Muscle layer of colon (tissue), 2 donors: Measurements from ENCODE around the gene ASPRV1.

ENCODE experiments used
- H3K27ac ChIP-seq: one replicate; pipeline ENCODE4 v1.7.0; 2013; ENCODE audit warnings: low read depth, mild to moderate bottlenecking, low read length, moderate library complexity
- H3K27me3 ChIP-seq, 2 donors: one replicate each; pipeline ENCODE4 v1.7.0; 2013; ENCODE audit warnings: low read length in 2 of 2, mild to moderate bottlenecking in 2 of 2; ENCODE audit not compliant: insufficient read depth in 2 of 2, control insufficient read depth in 1 of 2
- H3K36me3 ChIP-seq: one replicate; pipeline ENCODE4 v1.7.0; 2013; ENCODE audit warnings: mild to moderate bottlenecking, low read length; ENCODE audit not compliant: insufficient read depth
- H3K4me1 ChIP-seq: one replicate; pipeline ENCODE4 v1.7.0; 2013; ENCODE audit warnings: mild to moderate bottlenecking, low read length; ENCODE audit not compliant: insufficient read depth
- H3K4me3 ChIP-seq, 2 donors: one replicate each; pipeline ENCODE4 v1.7.0; 2013; ENCODE audit warnings: low read length in 2 of 2, low read depth in 1 of 2, mild to moderate bottlenecking in 1 of 2, moderate library complexity in 1 of 2
- H3K9ac ChIP-seq: one replicate; pipeline ENCODE4 v1.7.0; 2013; ENCODE audit warnings: low read length
- H3K9me3 ChIP-seq: one replicate; pipeline ENCODE4 v1.7.0; 2013; ENCODE audit warnings: mild to moderate bottlenecking, low read length
- donor health status: abdominal sarcoma.
- donor health status: Adenocarcinoma of cecum.

The ASPRV1 gene

DNA sequence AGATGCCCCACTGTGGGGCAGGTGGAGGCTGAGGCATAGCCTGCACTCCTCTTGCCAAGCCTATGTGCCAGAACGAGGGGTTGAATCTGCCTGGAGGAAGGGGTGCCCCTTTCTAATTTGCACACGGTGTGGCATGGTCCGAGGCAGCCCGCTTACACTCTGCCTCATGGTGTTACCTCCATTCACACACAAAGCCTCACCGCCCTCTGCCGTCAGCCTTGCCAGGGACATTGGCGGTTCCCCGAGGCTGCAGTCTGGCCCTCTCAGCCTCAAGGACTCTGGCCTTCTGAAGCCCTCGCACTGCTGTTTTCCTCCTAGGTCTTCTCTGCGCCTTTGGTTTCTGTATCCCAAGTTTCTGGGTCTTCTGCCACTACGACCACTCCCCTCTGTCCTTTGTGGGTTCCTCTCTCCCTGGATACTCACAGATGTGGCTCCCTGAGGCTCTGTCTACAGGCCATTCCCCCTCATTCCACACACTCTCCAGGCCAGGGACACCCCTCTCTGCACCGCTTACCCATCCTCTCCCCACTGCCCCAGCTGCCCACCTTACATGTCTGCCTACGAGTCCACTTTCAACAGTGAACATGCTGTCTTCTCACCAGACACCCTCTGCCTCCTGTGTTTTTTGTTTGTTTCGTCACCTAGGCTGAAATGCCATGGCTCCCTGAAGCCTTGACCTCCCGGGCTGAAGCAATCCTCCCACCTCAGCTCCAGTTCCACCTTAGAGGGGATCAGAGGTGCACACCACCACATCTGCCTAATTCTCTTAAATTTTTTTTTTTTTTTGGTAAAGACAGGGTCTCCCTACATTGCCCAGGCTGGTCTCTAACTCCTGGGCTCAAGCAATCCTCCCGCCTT lies 7.9 kb upstream of the ASPRV1 start:
- H3K4me3 ChIP-seq, result no peak overlapping the region
- H3K27ac ChIP-seq, result no peak overlapping the region
- no peaks in the 10 kb centered on the region for H3K4me1 ChIP-seq
- H3K36me3 ChIP-seq, result no peaks in the 10 kb centered on the region
- no peaks in the 10 kb centered on the region for H3K27me3 ChIP-seq
- H3K9ac ChIP-seq, result no peak overlapping the region
- H3K9me3 ChIP-seq, result no peaks in the 10 kb centered on the region

DNA sequence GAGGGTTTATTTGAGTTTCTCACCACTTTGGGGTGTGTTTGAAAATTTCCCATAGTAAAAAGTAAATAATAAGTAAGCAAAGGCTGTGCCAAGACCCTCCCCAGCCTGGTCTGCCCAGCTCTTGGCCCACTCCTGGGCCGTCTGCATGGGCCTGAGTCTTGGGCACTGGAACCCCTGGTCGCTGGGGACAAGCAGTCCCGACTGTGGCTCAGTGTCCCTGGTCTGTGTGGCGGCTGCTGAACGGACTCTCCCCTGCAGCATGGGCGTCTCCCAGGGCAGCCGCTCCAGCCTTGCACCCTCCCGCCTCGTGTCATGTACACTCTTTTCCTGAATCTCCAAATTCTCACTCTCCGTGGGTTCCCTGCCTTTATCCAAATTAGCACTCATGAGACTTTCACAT lies 7.2 kb upstream of the ASPRV1 start:
- H3K9me3 ChIP-seq, result no peaks in the 10 kb centered on the region
- H3K4me1 ChIP-seq, result no peaks in the 10 kb centered on the region
- no peaks in the 10 kb centered on the region for H3K27me3 ChIP-seq
- H3K9ac ChIP-seq, result no peak overlapping the region
- no peak overlapping the region for H3K4me3 ChIP-seq
- H3K36me3 ChIP-seq, result no peaks in the 10 kb centered on the region
- no peak overlapping the region for H3K27ac ChIP-seq

DNA sequence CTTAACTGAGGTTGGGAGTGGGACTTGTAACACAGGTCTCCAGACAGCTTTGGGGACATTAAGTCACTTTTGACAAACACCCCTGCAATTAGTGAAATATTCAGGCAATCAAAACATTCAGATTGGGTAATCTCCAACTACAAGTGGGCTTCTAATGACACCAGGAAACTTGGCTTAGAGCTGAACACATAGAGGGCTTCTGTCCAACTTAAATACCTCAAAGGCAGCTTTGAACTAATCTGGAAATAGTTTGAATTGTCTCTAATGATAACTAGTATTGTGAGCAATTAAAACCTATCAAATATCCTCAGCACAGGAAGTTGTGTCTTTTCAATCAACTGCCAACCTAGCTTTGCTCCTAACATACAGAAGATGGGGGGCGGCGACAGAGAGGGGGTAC lies 5.1 kb upstream of the ASPRV1 start:
- Histone ChIP-seq H3K9me3 (no peaks in the 10 kb centered on the region), H3K36me3 (no peaks in the 10 kb centered on the region), H3K27ac (no peak overlapping the region), H3K9ac (no peak overlapping the region), H3K27me3 (no peaks in the 10 kb centered on the region), H3K4me3 (no peak overlapping the region), H3K4me1 (no peaks in the 10 kb centered on the region)

DNA sequence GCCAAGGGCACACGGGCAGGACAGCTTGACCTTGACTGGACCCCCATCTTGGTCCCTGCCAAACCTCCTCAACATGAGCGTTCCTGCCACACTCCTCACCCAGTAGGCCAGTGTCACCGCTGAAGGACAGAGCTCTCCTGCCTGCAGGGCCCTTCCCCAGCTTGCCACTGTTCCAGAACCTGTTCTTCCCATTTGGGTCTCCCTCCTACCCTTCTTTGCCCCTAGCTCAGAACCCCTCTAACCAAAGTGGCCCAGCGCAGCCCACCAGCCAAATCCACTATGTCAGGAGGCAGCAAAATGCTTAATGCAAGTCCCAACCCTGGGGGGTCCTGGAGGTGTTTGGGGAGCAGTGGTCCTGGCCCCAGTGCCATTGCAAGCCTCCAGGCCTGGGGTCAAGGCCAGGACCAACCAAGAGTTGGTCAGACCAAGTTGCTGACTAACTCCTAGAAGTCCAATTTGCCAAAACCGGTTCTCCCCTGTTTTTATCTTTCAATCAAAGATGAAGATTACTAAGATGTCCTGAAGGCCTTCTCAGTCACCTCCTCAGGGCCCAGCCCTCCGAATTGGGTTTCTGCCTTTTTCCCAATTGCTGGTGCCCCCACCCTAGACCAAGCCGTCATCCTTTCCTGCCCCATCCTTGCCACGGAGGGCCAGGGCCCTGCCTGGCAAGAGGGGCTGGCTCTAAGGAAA lies 4.5 kb upstream of the ASPRV1 start:
- no peak overlapping the region for H3K4me3 ChIP-seq
- no peak overlapping the region for H3K27ac ChIP-seq
- H3K9ac ChIP-seq, result no peak overlapping the region
- H3K27me3 ChIP-seq, result no peaks in the 10 kb centered on the region
- no peaks in the 10 kb centered on the region for H3K4me1 ChIP-seq
- H3K36me3 ChIP-seq, result no peaks in the 10 kb centered on the region
- H3K9me3 ChIP-seq, result no peaks in the 10 kb centered on the region

GRCh38 chr2:69964353-69964841 lies 3.0 kb upstream of the ASPRV1 start:
- Histone ChIP-seq H3K4me1 (no peaks in the 10 kb centered on the region), H3K27ac (no peak overlapping the region), H3K9me3 (no peaks in the 10 kb centered on the region), H3K9ac (no peak overlapping the region), H3K4me3 (no peak overlapping the region), H3K27me3 (no peaks in the 10 kb centered on the region), H3K36me3 (no peaks in the 10 kb centered on the region)

DNA sequence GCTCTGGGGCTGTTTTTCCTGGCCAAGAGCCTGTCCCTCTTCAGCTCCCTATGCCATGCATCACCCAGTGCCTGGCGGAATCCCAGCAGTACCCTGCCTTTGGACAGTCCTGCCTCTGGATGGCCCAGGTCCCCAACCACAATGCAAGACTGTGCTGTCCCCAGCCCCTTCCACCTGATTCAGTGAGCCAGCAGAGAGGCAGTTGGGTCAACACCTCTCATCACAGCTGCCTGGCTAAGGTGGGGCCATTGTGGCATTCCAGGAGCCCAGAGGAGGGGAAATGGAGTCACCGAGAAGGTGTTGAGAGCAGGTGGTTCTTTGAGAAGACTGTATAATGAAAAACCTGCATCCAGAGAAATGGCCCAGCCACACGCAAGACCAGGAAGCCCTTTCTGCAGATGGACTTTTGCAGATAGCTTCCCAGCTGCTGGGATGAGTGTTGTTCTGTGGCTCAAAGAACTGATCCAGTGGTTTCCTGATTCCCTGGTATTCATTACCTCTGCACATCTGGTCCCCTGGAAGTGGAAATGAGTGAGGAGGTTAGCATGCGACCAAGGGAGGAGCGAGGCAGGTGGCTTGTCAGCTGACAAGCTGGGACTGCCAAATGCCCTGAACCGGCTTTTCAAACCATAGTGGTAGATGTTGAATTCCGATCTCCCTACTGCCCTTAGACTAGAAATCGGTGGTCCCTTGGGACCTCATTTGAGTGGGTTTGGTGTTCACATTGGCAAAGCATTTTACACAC lies 1.7 kb upstream of the ASPRV1 start:
- no peak overlapping the region for H3K4me3 ChIP-seq
- no peaks in the 10 kb centered on the region for H3K36me3 ChIP-seq
- no peak overlapping the region for H3K9ac ChIP-seq
- no peaks in the 10 kb centered on the region for H3K27me3 ChIP-seq
- H3K27ac ChIP-seq, result no peak overlapping the region
- H3K4me1 ChIP-seq, result no peaks in the 10 kb centered on the region
- no peaks in the 10 kb centered on the region for H3K9me3 ChIP-seq

GRCh38 chr2:69960821-69961220 lies 610 bp downstream of the ASPRV1 start:
- no peaks in the 10 kb centered on the region for H3K9me3 ChIP-seq
- no peaks in the 10 kb centered on the region for H3K4me1 ChIP-seq
- H3K27ac ChIP-seq, result no peak overlapping the region
- no peaks in the 10 kb centered on the region for H3K27me3 ChIP-seq
- H3K36me3 ChIP-seq, result no peaks in the 10 kb centered on the region
- H3K9ac ChIP-seq, result no peak overlapping the region
- no peak overlapping the region for H3K4me3 ChIP-seq

- H3K27ac ChIP-seq, result no peak overlapping the region
- no peaks in the 10 kb centered on the region for H3K36me3 ChIP-seq
- no peak overlapping the region for H3K9ac ChIP-seq
- H3K27me3 ChIP-seq, result no peaks in the 10 kb centered on the region
- no peaks in the 10 kb centered on the region for H3K4me1 ChIP-seq
- no peaks in the 10 kb centered on the region for H3K9me3 ChIP-seq
- no peak overlapping the region for H3K4me3 ChIP-seq
Observed at GRCh38 chr2:69959425-69959824, 2.0 kb downstream of the ASPRV1 start.

- Histone ChIP-seq H3K9me3 (no peaks in the 10 kb centered on the region), H3K4me1 (no peaks in the 10 kb centered on the region), H3K9ac (no peak overlapping the region), H3K4me3 (no peak overlapping the region), H3K36me3 (no peaks in the 10 kb centered on the region), H3K27me3 (no peaks in the 10 kb centered on the region), H3K27ac (no peak overlapping the region)
Observed at GRCh38 chr2:69958480-69958879, 3.0 kb downstream of the ASPRV1 start.

DNA sequence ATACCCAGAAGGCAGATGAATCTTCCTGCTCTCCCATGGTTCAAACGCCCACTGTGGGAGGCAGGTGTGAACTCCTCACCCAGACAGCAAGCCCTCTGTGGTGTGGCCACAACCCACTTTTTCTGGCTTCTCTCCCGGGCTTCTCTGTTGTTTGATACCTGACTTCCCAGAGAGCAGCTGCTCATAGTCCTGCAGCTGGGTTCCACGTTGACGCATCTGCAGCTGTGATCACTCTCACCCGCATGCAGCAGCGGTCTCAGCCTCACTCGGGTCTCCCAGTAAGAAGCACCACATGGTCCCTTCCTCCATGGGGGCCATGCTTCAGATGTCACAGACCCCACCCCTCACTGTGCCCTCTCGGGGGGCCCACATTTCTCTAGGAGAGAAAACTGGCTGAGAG lies 3.5 kb downstream of the ASPRV1 start:
- Histone ChIP-seq H3K4me1 (no peaks in the 10 kb centered on the region), H3K9ac (no peak overlapping the region), H3K4me3 (no peak overlapping the region), H3K27me3 (no peaks in the 10 kb centered on the region), H3K27ac (no peak overlapping the region), H3K9me3 (no peaks in the 10 kb centered on the region), H3K36me3 (no peaks in the 10 kb centered on the region)

GRCh38 chr2:69956475-69956979 lies 4.9 kb downstream of the ASPRV1 start:
- Histone ChIP-seq H3K9ac (no peak overlapping the region), H3K27ac (no peak overlapping the region), H3K36me3 (no peaks in the 10 kb centered on the region), H3K9me3 (no peaks in the 10 kb centered on the region), H3K4me3 (no peak overlapping the region), H3K27me3 (no peaks in the 10 kb centered on the region), H3K4me1 (no peaks in the 10 kb centered on the region)
